SK-N-MC (cell line): ENCODE measurements around the gene IRF4.

Experiments used
- EZH2 ChIP-seq: fragments of 200-600 bp; sonication (generic); IDR thresholded peaks from one replicate; pipeline ENCODE4 v1.6.1; 2017; ENCODE audit warnings: antibody characterized with exemption
- FOXP2 ChIP-seq: optimal IDR thresholded peaks from 2 replicates; pipeline ENCODE3; 2011; ENCODE audit warnings: mild to moderate bottlenecking, moderate library complexity; ENCODE audit not compliant: insufficient read depth; ENCODE audit errors: extremely low read length, control extremely low read depth
- POLR2AphosphoS5 ChIP-seq: IDR thresholded peaks from 2 replicates; pipeline ENCODE4 v1.6.1; 2012; ENCODE audit warnings: mild to moderate bottlenecking, low read depth, low read length, borderline replicate concordance

DNA sequence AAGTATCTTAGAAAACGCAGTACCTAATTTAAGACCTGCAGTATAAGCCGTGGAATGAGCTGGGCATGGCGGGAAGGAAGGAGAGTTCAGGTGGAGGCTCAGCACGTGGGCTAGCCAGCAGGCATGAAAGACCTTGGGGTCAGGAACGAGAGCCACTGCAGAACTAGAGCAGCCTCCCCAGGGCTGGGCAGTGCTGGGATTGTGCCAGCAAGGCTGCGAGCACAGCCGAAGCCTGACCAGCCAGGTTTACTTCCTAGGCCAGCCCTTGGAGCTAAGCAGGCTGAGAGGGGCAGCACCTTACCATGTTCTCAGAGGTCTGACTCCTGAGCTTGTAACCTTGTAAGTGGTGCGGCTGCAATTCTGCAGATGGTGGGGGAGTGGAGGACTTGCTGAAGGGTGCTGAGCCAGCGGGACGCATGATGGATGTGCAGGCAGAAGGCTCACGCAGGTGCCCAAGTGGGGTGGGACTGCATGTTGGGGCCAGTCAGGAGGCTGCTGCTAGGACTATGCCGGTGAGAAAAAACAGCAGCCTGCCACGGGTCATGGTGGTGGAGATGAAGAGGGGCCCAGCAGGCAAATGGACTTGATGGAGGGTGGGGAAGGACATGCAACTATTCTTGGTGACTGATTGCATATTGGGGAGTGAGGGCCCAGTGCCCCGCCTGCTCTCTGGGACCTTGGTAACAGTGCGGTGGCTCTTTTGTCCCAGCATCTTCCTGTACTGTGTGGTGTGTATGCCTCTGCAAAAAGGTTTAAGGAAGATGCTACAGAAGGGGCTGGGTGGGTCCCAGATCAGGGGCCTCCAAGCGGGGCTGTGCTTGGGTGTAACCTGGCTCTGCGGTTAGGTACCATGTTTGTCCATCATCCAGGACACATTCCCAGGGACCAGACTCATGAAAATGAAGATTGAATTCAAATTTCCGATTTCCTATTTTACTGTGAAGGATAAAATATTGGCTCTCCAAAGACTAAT, 37.6 kb upstream of the IRF4 start:
- TF ChIP-seq POLR2AphosphoS5 (no peak), EZH2 (no peak), FOXP2 (no peak)
